Cardiac muscle cell (in vitro differentiated cells and primary cell): ENCODE measurements around the gene TICAM2. TPM values are rescaled to one million over a fixed set of nuclear protein-coding genes. Genes with fewer than 3 reads are reported as not detected.
A peak's percentile ranks its signal among the peaks of the same experiment; 100 is the strongest.

Experiments
- DNase-seq, 2 donors: peaks; one replicate each; pipeline versions ENCODE4 v3.0.0 to v3.0.0-alpha.2; 2010 to 2017; ENCODE audit warnings: low read depth in 1 of 2, low spot score in 1 of 2
- H3K27ac ChIP-seq: fragments of 200-600 bp; sonication (generic); 2 replicates; pipeline ENCODE4 v1.5.1; 2016
- H3K27me3 ChIP-seq: fragments of 200-600 bp; sonication (generic); 2 replicates; pipeline ENCODE4 v1.6.0; 2016; ENCODE audit warnings: control low read depth
- H3K36me3 ChIP-seq: fragments of 200-600 bp; sonication (generic); 2 replicates; pipeline ENCODE4 v1.5.1; 2016; ENCODE audit warnings: control low read depth
- H3K4me1 ChIP-seq: fragments of 200-600 bp; sonication (generic); 2 replicates; pipeline ENCODE4 v1.8.1; 2017; ENCODE audit warnings: low read depth, mild to moderate bottlenecking, mixed run types
- H3K4me3 ChIP-seq: fragments of 200-600 bp; sonication (generic); 2 replicates; pipeline ENCODE4 v1.5.1; 2016; ENCODE audit warnings: mild to moderate bottlenecking
- H3K9me3 ChIP-seq: fragments of 200-600 bp; sonication (generic); 2 replicates; pipeline ENCODE4 v1.5.1; 2017; ENCODE audit warnings: low read depth, mild to moderate bottlenecking, control low read depth
- polyA plus RNA-seq: library from polyadenylated mRNA; unstranded; fragments of >200 nt; fragmentation: Nextera tagmentation; extraction: Ambion mirVana; gene quantifications from 2 replicates; pipeline ENCODE4 v1.2.1, GENCODE V29; 2016
- total RNA-seq: library from RNA; depleted of rRNA; stranded (reverse); fragments of >200 nt; gene quantifications from 2 replicates; pipeline ENCODE4 v1.2.3, GENCODE V29; 2016
- TF ChIP-seq, protein P1 (sequence below): IDR thresholded peaks from 2 replicates; pipeline ENCODE4 v1.5.1; 2012; ENCODE audit warnings: low read depth, mild to moderate bottlenecking, low read length

Gene TICAM2
- total and polyA plus RNA-seq, 2 experiments from 2014 or later, result 0.22 to 0.63 TPM

DNA sequence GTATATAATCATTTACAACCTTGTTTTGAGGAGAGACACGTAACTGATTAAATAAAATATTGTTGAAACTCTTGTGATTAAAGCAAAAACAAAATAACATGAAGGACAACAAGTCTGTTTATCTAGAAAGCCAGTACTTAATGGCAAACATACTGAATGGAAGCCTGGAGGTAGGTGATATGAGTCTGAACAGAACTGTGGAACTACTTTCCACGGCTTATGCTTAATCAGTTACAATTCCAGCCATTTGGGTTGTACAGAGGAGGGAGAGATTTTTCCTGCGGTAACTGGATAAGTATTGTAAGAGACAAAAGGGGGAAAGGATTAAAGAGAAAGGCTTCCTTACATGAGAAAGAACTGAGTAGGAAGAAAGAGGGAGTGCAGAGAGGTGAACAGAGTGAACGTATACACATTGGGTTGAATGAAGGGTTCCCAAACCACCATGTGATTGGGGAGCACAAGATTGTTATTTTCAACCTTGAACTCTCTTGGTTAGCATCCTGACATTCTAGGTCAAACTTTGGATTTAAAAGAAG is 19.2 kb upstream of the TICAM2 start:
- no peak for DNase-seq
- Histone ChIP-seq H3K27me3 (no peaks in the 10 kb centered on the region), H3K9me3 (no peaks in the 10 kb centered on the region), H3K27ac (no peak overlapping the region), H3K36me3 (peaks cover 25% of the 10 kb centered on the region), H3K4me1 (peaks cover 23% of the 10 kb centered on the region), H3K4me3 (no peak overlapping the region)
- TF ChIP-seq, protein P1, sequence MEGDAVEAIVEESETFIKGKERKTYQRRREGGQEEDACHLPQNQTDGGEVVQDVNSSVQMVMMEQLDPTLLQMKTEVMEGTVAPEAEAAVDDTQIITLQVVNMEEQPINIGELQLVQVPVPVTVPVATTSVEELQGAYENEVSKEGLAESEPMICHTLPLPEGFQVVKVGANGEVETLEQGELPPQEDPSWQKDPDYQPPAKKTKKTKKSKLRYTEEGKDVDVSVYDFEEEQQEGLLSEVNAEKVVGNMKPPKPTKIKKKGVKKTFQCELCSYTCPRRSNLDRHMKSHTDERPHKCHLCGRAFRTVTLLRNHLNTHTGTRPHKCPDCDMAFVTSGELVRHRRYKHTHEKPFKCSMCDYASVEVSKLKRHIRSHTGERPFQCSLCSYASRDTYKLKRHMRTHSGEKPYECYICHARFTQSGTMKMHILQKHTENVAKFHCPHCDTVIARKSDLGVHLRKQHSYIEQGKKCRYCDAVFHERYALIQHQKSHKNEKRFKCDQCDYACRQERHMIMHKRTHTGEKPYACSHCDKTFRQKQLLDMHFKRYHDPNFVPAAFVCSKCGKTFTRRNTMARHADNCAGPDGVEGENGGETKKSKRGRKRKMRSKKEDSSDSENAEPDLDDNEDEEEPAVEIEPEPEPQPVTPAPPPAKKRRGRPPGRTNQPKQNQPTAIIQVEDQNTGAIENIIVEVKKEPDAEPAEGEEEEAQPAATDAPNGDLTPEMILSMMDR, result no peak

DNA sequence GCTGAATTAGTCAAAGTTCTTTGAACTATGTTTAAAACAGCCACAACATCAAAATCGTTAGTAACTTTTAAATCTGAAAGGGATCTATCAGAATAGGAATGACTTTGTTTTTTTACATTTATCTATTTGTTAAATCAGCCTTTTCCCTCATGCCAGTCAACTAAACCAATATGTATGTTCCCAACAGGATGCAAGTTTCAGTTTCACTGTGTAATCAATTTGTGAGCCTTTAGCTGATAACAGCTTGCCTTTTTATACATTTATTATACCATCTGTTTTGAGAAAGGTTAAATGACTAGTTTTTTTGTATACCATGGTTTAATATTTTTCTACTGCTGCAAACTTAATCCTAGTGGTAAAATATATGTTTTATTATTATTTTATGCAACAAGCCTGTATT is 14.6 kb upstream of the TICAM2 start:
- Histone ChIP-seq H3K27me3 (no peaks in the 10 kb centered on the region), H3K27ac (peak overlapping the region; percentile 29), H3K4me3 (no peak overlapping the region), H3K4me1 (no peaks in the 10 kb centered on the region), H3K9me3 (no peaks in the 10 kb centered on the region), H3K36me3 (peaks cover 54% of the 10 kb centered on the region)
- TF ChIP-seq, protein P1, result no peak
- DNase-seq, result no peak

DNA sequence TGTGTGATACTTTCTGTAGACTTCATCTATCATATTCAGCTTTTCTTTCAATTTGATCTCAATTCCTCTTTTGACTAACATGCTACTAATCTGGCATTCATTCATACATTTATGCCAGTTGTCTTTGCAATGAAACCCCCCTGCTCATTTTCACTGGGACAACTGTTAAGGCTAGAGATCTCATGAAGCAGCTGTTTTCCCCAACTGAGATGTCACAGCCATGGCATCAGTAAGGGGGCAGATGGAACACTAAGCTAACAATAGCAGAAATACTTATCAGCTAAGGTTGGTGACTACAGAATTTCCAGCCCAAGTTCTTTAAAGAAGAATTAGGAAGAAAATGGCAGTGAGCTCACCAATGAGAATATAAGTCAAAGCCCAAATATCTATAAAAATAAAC is 14.2 kb upstream of the TICAM2 start:
- TF ChIP-seq, protein P1, result no peak
- H3K4me1 ChIP-seq, result no peaks in the 10 kb centered on the region
- H3K4me3 ChIP-seq, result no peak overlapping the region
- peak overlapping the region; percentile 29 for H3K27ac ChIP-seq
- H3K9me3 ChIP-seq, result no peaks in the 10 kb centered on the region
- H3K27me3 ChIP-seq, result no peaks in the 10 kb centered on the region
- H3K36me3 ChIP-seq, result peaks cover 54% of the 10 kb centered on the region
- DNase-seq, result no peak

DNA sequence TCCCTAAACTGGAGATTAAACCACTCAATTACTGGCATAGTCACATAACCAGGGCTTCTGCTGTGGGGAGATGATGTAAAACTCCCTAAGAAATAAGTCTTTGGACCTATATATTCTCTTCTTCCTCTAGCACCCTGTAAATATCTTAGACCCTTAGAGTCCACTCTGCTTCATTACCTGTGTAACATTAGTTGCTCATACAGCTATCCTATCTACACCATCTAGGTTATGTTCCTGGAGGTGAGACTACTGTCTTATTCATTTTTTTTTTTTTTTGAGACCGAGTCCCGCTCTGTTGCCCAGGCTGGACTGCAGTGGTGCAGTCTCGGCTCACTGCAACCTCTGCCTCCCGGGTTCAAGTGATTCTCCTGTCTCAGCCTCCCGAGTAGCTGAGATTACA is 9.6 kb upstream of the TICAM2 start:
- Histone ChIP-seq H3K27ac (no peak overlapping the region), H3K4me3 (no peak overlapping the region), H3K9me3 (no peaks in the 10 kb centered on the region), H3K4me1 (peaks cover 8% of the 10 kb centered on the region), H3K36me3 (peaks cover 29% of the 10 kb centered on the region), H3K27me3 (no peaks in the 10 kb centered on the region)
- no peak for DNase-seq
- TF ChIP-seq, protein P1, result no peak

DNA sequence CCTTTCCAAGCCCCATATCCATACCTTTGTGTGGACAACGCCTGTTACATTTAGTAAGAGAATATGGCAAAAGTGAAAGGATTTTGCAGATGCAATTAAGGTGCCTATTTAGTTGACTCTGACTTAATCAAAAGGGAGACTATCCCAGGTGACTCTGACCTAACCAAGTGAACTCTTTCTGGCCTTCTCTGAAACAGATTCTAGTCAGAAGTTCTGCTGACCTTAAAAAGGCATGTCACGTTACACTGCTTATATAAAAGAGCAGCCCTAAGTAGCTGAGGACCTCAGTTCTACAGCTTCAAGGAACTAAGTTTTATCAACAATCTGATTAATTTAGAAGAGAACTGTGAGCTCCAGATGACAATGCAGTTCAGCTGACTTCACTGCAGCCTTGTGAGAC is 5.7 kb upstream of the TICAM2 start:
- Histone ChIP-seq H3K9me3 (no peaks in the 10 kb centered on the region), H3K27me3 (no peaks in the 10 kb centered on the region), H3K36me3 (peaks cover 4% of the 10 kb centered on the region), H3K4me3 (no peak overlapping the region), H3K4me1 (peaks cover 13% of the 10 kb centered on the region), H3K27ac (peak overlapping the region; percentile 68)
- DNase-seq, result no peak
- TF ChIP-seq, protein P1, result no peak
